Forelimb muscle (tissue), 1 donor: ENCODE measurements around the gene PALM3. TPM values are rescaled to one million over a fixed set of nuclear protein-coding genes. Genes with fewer than 3 reads are reported as not detected.

Experiments used
- polyA plus RNA-seq: library from polyadenylated mRNA; unstranded; fragments of 120-200 nt; gene quantifications from one replicate; pipeline ENCODE4 v1.2.1, GENCODE V29; 2013; ENCODE audit not compliant: insufficient read length

PALM3 gene
- polyA plus RNA-seq, 1 donor, result 0.28 TPM

Other genes starting within 250 kb of the PALM3 start
- gene NANOS3, start 184.9 kb downstream of the PALM3 start, polyA plus RNA-seq, result 2.0 TPM
- 3.0 TPM for gene BRME1, start 156.0 kb downstream of the PALM3 start, polyA plus RNA-seq
- gene CC2D1A, start 155.9 kb downstream of the PALM3 start, polyA plus RNA-seq, result 13.2 TPM
- 0.75 TPM for gene PODNL1, start 123.7 kb downstream of the PALM3 start, polyA plus RNA-seq
- gene DCAF15, start 109.6 kb downstream of the PALM3 start, polyA plus RNA-seq, result 20.9 TPM
- 5.8 TPM for gene RFX1, start 55.8 kb downstream of the PALM3 start, polyA plus RNA-seq
- not detected for gene RLN3, start 33.9 kb downstream of the PALM3 start, polyA plus RNA-seq
- gene IL27RA, start 30.3 kb downstream of the PALM3 start, polyA plus RNA-seq, result 3.0 TPM
- gene MISP3, start 10.7 kb upstream of the PALM3 start, polyA plus RNA-seq, result 0.65 TPM
- gene C19orf67, start 23.7 kb upstream of the PALM3 start, polyA plus RNA-seq, result not detected
- gene SAMD1, start 28.7 kb upstream of the PALM3 start, polyA plus RNA-seq, result 45.6 TPM
- 501 TPM for gene PRKACA, start 55.7 kb upstream of the PALM3 start, polyA plus RNA-seq
- 6.7 TPM for gene ASF1B, start 74.5 kb upstream of the PALM3 start, polyA plus RNA-seq
- gene ADGRL1, start 144.1 kb upstream of the PALM3 start, polyA plus RNA-seq, result 14.6 TPM